Muscle of back (tissue), 11 donors: ENCODE results near the gene ZFR2. TPM values are rescaled to one million over a fixed set of nuclear protein-coding genes. Genes with fewer than 3 reads are reported as not detected.
"Not testable (repeated sequence)": the region's sequence is repeated elsewhere in the genome, so short reads cannot be mapped to it uniquely, and the experiment has no call there.

Experiments used
- DNase-seq, 3 donors: peaks; one replicate each; pipeline versions ENCODE4 v3.0.0 to v3.0.0-alpha.2; 2013
- polyA plus RNA-seq, 10 donors: library from polyadenylated mRNA; unstranded; fragments of 120-200 nt; gene quantifications; one replicate each; pipeline ENCODE4 v1.2.1, GENCODE V29; 2013; ENCODE audit not compliant: insufficient read length in 10 of 10

ZFR2 gene
- polyA plus RNA-seq, 10 donors, result 0.27 to 0.52 (median 0.29) TPM; not detected in 6

DNA sequence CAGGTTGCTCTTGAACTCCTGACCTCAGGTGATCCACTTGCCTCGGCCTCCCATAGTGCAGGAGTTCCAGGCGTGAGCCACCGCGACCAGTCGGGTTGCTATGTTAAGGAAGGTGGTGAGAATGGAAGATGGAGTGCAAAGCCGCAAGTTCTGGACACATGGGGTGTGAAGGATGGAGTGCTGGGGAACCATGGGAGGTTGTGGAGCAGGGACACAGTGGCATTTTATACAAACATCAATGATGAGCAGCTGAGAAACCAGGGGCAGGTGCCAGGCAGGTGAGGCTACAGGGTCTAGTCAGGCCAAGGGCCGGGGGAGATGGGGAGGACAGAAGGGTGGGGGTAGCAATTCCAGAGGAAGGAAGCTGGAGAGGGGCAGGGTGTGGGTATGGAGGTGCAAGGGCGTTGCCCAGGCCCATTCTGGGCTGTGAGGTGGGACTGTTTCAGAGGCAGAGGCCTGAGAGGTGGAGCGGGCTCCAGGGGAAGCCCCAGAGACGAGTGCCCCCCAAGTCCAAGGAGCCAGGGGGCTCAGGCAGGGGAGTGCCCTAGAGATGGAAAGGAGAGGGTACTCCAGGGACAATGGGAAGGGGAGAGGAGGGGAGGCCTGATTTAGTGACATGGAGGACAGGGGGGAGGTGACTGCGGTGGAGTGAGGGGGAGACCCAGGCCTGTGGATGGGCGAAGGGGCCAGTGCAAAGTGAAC, 94.9 kb downstream of the ZFR2 start:
- DNase-seq, result no peak

DNA sequence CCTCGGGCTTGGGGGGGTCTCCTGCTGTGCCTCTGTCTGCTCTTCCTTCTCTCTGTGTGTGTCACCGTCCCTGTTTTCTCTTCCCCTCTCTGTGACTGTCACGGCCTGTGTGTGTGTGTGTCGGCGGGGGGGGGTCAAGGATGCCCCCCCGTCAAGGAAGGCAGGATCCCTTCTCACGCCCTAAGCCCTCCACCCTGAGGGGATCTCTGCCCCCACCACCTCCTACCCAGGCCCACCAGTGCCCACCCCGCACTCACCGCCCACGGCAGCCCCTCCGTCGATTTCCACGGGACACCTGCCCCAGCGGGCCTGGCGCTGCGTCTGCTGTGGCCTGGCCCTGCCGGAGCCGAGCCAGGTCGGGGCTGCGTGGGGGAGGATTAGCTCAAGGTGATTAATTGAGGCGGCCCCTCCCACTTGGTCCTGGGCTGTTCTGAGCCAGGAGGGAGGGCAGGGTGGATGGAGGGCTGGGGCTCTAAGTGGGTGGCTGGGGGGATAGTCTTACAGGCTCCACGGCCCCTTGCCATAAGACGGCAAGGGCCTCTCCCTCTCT, 96.9 kb downstream of the ZFR2 start, which contains the start of gene RAX2:
Gene RAX2 (minus strand): TSS at position 323 of the 550 bp plus-strand sequence. CDS start 486 bp downstream, outside the sequence.
- no peak for DNase-seq

DNA sequence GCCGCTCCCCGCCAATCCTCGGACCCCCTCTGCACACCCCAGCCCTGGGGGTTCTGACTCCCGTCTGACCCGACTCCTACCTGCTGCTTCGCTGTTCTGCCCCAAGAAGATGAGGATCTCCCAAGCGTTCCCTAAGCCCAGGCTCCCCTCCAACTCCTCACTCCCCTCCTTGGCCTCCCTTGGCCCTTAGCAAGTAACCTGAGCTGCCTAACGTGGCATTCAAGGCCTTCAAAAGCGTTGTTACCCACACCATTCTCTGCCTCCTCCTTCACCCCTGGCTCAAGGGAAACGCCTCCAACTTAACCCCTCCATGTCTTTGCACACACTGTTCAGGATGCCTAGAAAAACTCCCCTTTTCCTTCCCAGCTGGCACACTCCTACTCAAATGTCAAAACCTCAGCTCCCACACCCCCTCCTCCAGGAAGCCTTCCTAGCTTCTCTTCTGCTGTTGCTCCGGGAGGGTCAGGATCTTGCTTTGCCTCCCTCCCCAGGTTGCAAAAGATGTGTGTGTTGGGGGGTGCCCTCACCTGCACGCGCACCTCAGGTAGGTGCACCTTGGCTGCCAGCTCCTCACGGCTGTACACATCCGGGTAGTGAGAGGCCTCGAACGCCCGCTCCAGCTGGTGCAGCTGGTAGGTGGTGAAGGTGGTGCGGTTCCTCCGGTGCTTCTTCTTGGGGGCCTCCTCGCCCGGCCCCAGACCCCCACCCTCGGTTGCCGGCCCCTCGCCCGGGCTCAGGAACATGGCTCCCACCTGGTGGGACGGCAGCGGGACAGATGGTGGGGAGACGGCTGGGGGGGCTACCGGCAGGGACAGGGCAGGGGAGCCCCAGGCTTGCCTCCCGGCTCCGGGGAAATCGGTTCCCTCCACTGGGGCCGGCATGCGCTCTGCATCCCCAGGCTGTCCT, 97.6 kb downstream of the ZFR2 start:
- no peak for DNase-seq

DNA sequence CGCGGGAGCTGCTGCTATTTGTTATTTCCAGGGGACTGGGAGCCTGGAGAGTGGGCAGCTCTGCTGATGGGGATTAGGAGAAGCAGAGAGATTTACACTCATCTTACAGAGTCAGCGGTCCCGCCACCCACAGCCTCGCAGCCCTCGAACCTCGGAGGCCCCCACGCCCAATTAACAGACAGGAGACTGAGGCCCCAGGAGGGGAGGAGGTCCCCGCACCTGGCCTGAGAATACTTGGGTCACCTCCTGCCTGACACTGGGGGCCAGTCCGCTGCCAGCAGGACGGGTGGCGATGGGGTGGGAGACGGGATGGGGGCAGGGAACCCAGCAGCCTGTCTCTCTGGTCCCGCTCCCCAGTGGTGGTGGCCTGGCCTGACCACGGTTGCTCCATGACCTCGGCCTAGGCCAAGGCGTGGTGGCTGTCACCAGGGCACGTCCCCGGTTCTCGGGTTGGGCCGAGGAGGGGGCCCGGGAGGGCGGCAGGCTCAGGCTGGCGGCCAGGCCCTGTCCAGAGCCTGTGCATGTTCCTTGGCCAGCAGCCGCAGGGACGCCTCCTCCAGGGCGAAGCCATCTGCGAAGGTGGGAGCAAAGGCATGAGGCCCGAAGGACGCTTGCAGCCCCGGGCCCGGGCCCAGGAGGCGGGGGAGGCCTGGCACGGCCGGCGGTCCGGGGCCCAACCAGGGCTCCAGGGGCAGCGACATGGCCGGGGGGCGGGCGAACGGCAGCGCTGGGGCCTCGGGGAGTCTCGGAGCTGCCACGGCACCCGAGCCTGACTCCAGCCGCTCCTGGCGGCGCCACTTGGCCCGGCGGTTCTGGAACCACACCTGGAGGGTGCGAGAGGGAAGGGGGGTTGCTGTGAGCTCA, 98.5 kb downstream of the ZFR2 start:
- no peak for DNase-seq

DNA sequence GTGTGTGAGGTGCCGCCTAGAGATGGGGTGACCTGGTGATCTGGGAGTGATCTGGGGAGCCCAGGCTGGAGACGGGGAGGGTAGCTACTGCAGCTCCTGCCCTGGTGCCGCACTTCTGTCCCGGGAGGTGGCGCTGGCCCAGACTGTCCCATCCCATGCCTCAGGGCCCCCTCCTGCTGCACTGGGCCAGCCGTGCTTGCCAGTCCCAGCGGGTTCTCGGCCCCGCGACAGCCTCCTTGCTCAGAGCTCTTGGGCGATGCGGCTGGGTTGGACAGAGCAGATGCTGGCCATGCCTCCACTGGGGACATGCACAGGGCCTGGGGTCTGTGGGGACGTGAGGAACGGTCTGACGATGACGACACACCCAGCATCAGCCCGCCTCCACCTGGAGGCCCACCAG, 99.3 kb downstream of the ZFR2 start:
- no peak for DNase-seq

DNA sequence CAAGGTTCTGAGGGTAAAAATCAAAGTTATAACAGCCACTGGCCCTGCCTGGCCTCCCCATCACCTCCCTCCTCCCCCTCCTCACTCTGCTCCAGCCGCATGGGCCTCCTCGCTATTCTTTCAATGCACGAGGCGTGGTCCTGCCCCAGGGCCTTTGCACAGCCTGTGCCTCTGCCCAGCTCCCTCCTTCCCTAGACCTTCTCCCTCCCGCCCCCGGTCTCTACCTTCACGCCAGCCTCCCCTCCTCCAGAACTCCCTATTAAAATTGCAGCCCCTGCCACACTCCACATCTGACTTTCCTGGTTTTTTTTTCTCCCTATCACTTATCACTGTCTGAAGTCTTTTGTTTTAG, 100.1 kb downstream of the ZFR2 start:
- no peak for DNase-seq

DNA sequence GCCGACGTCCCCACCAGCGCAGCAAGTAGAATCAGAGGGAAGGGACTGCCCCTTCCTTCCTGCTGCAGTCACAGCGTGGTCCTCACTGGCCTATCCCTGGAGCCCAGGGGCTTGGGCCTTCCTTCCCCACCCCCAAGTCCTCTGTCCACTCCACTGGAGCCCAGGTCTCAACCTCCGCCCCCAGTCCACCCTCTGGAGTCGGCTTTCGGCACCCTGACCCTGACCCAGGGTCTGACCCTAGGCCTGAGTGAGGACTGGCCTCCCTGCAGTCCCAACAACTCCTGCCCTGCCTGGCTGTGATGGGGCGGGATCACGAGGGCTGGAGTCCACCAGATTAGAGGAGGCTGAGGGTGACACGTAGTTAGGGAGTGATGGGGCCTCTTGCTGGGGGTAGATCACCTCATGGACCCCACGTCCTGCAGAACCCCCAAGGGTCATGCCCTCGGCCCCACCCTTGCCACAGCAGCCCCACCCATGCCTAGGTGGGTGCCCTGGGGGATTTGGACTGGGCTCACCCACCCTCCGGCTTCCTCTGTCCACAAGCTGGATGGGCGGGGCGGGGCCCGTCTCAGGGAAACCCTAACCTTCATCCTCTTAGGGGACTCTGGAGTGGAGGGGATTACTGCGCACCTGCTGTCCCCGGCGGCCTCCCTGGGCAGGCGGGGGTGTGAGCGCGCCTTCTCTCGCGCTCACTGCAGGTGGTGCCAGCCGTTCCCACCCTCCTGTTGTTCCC, 100.7 kb downstream of the ZFR2 start:
- DNase-seq, result no peak

DNA sequence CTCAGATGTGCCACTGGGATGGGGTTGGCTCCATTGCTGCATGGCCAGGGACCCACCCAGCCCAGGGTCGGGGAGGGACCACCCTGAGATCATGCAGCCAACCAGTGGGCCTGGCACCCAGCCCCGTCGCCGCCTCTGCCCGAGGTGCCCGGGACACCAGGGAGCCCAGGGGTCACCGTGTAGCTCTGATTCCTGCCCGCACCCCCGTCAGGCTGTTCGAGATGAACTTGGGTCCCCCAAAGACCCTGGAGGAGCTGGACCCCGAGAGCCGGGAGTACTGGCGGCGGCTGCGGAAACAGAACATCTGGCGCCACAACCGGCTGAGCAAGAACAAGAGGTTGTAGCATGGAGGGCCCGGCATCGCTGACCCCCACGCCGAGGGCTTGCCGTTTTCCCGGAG, 101.8 kb downstream of the ZFR2 start:
- DNase-seq, result no peak

DNA sequence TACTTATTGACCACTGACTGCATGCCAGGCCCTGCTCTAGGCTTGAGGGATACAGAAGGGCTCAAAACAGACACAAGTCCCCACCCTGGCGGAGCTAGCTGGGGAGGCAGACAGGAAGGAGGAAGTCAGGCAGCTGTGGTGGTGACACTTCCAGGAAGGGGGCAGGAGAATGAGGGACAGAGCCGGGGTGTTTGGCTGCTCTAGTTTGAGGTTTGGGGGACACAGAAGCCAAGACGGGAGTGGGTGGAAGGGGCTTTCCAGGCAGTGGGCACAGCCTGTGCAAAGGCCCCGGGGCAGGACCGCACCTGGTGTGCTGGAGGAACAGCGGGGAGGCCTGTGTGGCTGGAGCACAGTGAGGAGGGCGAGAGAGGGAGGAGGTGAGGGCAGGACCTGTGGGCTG, 102.3 kb downstream of the ZFR2 start:
- DNase-seq, result no peak

DNA sequence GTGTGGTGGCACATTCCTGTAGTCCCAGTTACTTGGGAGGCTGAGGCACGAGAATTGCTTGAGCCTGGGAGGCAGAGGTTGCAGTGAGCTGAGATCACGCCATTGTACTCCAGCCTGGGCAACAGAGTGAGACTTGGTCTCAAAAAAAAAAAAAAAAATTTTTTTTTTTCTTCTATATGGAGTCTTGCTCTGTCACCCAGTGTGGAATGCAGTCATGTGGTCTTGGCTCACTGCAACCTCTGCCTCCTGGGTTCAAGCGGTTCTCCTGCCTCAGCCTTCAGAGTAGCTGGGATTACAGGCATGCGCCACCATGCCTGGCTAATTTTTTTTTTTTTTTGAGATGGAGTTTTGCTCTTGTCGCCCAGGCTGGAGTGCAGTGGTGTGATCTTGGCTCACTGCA, 103.1 kb downstream of the ZFR2 start:
- DNase-seq, result not testable (repeated sequence)

DNA sequence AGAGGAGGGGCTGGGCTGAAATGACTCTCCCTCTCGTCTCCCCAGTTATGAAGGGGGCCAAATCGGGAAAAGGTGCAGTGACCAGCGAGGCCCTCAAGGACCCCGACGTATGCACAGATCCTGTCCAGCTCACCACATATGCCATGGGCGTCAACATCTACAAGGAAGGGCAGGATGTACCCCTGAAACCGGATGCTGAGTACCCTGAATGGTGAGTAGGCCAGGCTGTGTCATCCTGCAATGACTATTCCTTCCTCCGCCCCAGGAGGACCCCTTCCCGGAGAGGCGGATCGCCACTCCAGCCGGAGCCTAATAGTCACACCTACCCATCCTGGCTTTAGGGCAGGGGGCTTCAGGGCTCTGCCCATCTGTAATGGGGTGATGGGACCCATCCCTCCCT, 103.7 kb downstream of the ZFR2 start:
- DNase-seq, result no peak

DNA sequence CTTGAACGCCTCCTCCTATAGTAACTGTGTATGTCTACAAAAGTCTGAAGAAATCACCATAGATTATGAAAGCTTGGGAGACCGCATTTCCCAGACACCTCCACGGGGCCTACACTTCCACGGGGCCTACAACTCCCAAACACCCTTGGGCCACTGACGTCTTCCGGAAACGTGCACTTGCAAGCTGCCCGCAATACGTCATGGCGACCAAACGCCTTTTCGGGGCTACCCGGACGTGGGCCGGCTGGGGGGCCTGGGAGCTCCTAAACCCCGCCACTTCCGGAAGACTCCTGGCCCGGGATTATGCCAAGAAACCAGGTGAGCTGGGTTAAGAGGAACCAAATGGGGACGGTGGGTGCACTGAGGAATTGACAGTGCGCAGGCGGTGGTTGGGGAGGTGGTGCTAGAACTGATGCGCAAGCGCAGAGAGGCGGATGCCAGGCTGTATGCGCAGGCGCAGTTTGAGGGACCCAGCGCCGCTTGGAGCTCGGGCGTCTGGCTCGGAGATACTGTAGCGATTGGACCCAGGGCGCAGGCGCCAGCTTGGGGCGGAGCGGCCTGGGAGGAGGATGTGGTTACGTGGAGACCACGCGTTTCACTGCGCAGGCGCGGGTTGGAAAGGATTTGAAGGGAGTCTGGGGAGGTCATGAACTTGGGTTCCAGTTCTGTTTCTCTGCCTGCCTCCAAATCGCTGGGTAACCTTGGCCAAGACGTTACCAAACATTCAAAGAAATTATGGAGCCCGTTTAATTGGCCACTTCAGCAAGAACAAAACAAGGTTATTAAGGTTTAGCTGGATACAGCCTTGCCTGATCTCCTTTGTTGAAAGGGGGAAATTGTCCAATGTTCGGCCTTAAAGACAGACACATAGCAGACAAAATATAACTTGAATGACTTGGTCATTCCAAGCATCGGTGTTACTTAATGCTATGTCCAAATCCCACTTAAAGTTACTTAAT, 106.1 kb downstream of the ZFR2 start, which contains the start of gene MRPL54:
Gene MRPL54 (plus strand): TSS at position 182 of the 959 bp plus-strand sequence. CDS start 19 bp downstream, at position 201.
- DNase-seq, result peak; percentile 99 to 100 (median 100)

DNA sequence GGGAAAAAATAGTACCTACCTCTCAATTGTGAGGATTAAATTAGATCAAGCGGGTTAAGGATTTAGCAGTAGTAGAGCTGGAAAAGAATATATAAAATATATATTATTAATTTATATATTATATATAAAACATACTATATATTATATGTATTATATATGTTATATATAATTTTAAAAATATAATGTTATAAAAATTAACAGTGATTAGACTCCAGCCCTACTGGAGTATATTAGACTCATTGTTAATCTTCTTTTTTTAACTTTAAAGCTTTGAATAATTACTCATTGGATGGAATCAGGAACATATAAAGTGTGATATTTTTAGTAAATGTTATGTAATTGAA, 106.7 kb downstream of the ZFR2 start:
- DNase-seq, result no peak

DNA sequence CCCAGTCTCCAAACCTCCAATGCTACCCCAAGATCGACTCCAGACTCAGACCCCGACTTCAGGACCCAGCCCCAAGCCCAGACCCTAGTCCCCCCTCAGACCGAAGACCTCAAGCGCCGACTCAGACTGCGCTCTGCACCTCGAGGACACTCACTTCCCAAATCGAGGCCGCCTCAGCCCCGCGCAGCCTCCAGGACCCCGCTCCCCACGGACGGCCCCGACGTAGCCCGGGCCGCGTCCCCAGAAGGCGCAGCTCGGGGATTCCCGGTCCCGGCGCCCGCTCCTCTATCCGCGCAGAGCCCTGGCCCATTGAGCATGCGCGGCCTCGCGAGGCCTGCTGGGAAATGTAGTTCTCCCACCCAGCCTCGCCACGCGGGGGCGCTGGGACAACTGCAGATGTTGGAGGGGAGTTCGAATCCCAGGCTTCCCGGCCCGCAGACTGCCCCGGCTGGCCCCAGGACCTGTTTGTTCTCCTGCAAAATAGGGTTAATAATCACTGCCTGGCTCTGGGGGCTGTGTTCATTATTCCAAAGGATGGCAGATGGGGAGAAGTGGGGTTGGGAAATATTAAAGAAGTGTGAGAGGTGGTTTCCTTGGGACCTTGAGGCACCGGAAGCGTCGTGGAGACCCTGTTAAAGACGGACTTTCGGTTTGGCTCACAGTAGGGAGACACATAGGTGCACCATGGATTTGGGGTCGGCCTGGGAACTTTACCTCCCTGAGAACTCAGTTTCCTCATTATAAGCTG, 107.3 kb downstream of the ZFR2 start, which contains the start of gene APBA3:
Gene APBA3 (minus strand): TSS at position 311 of the 748 bp plus-strand sequence. CDS start 1,428 bp downstream, outside the sequence.
- DNase-seq, result peak; percentile 88 to 95 (median 94)

DNA sequence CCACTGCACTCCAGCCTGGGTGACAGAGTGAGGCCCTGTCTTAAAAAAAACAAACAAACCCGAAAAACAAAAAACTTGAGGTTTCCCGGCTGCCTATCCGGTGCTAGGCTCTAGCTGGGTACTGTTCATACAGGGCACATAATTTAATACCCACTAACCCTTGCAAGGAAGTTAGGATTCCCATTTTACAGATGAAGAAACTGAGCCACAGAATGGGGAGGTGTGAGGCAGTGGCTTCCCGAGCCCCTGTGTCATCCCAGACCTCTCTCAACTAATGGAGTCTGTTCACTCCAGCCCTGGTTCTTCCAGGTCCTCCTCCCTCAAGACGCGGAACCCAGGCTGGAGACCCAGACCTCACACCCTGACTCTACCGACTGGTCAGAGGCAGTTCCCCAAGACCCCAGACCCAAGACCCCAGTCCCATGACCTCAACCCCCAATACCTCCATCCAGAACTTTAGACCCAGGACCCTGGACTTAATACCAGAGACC, 107.9 kb downstream of the ZFR2 start:
- DNase-seq, result peak in 1 of 3 donors; percentile 12

DNA sequence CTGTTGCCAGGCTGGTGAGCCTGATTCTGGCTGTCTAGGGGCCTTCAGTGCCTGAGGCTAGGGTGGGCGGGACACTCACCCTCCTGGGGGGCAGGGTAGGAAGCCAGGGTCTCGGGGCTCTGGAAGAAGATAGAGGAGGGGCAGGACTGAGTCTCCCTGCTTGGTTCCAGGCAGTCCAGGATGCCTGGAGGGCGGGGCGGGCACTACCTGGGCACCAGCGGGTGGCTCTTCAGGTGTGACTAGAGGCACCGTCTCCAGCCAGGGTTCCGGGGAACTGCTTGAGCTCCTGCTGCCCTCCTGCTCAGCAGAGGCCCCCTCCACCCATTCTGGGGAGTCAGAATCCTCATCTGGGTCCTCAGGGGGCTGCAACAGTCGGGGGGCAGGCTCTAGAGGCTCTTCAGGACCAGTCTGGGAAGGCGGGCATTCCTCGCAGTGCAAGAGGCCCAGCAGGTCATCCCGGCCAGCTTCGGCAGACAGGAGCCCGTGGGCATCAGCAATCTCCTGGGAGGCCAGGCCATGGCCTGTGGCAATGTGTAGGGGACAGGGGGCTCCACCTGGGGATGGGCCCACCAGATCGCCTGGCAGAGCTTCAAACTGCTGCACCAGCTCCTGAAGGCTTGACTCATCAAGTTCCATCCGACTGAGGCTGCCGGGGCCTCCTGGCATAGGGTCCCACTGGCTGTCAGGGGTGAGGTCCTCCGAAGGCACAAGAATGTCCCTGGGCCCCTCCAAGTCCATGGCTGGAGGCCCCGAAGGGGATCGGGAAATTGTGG, 109.2 kb downstream of the ZFR2 start:
- no peak for DNase-seq

DNA sequence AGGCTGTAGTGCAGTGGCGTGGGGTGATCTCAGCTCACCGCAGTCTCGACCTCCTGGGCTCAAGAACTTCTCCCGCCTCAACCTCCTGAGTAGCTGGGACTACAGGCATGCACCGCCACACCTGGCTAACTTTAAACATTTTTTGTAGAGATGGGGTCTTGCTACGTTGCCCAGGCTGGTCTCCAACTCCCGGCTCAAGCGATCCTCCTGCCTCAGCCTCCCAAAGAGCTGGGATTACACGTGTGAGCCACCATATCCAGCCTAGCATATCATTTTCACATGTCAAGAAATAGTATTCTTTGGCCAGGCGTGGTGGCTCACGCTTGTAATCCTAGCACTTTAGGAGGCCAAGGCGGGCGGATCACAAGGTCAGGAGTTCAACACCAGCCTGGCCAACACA, 110.5 kb downstream of the ZFR2 start:
- not testable (repeated sequence) for DNase-seq

DNA sequence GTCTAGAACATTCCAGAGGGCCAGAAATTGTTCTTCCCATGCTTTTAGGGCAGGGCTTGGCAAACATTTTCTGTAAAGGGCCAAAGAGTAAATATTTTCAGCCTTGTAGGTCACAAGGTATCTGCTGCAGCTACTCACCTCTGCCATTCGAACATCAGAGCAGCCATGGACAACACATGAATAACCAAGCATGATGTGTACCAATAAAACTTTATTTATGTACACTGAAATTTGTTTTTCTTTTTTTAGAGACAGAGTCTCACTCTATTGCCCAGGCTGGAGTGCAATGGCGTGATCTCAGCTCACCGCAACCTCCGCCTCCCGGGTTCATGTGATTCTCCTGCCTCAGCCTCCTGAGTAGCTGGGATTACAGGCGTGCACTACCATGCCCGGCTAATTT, 111.1 kb downstream of the ZFR2 start:
- DNase-seq, result not testable (repeated sequence)
